K562 (cell line): Measurements from ENCODE around the gene RESP18. TPM values are rescaled to one million over a fixed set of nuclear protein-coding genes. Genes with fewer than 3 reads are reported as not detected.

Experiments used
- AFF1 ChIP-seq, 2 experiments: fragments of 450-650 bp; IDR thresholded peaks; 2 replicates each; pipeline ENCODE4 v1.6.1; 2018; ENCODE audit warnings: mild to moderate bottlenecking in 2 of 2, low read depth in 1 of 2; ENCODE audit not compliant: partially characterized antibody in 2 of 2
- CREB1 ChIP-seq, 2 experiments: sonication (generic) in 1 of 2; formaldehyde crosslinking in 1 of 2; IDR thresholded peaks; 2 replicates each; pipeline versions ENCODE4 v1.6.1 to v1.8.0; 2012 to 2022; ENCODE audit warnings: inconsistent platforms in 1 of 2, mild to moderate bottlenecking in 1 of 2, missing genetic modification reagents in 1 of 2, moderate library complexity in 1 of 2
- CREM ChIP-seq: IDR thresholded peaks from 2 replicates; pipeline ENCODE4 v1.6.1; 2014; ENCODE audit warnings: antibody characterized with exemption, low read depth
- ELK3 ChIP-seq: fragments of 450-650 bp; formaldehyde crosslinking; IDR thresholded peaks from 2 replicates; pipeline ENCODE4 v1.4.0; 2020; ENCODE audit warnings: mild to moderate bottlenecking
- GATA2 ChIP-seq: sonication (generic); formaldehyde crosslinking; IDR thresholded peaks from 2 replicates; pipeline ENCODE4 v1.4.0; 2020; ENCODE audit warnings: mild to moderate bottlenecking, missing genetic modification reagents
- HCFC1 ChIP-seq: IDR thresholded peaks from 2 replicates; pipeline ENCODE4 v1.6.1; 2012; ENCODE audit warnings: low read depth, low read length, improper control_type of control experiment
- HSF4 ChIP-seq: fragments of 250-450 bp; sonication (Bioruptor Pico); IDR thresholded peaks from 2 replicates; pipeline ENCODE4 v2.1.2; 2022; ENCODE audit warnings: mild to moderate bottlenecking, moderate library complexity, borderline replicate concordance
- JUND ChIP-seq, 2 experiments: IDR thresholded peaks; 2 replicates in 1 of 2; 3 replicates in 1 of 2; pipeline ENCODE4 v1.6.1; 2011; ENCODE audit warnings: borderline replicate concordance in 2 of 2, low read depth in 2 of 2, low read length in 2 of 2, improper control_type of control experiment in 1 of 2, missing biosample characterization in 1 of 2, missing genetic modification characterization in 1 of 2, missing genetic modification reagents in 1 of 2
- MEIS2 ChIP-seq: fragments of 450-650 bp; IDR thresholded peaks from 2 replicates; pipeline ENCODE4 v1.6.1; 2014; ENCODE audit warnings: mild to moderate bottlenecking; ENCODE audit not compliant: partially characterized antibody
- PKNOX1 ChIP-seq: fragments of 450-650 bp; IDR thresholded peaks from 2 replicates; pipeline ENCODE4 v1.6.1; 2016
- YY1 ChIP-seq, 3 experiments: IDR thresholded peaks; 2 replicates each; pipeline ENCODE4 v1.6.1; 2011; ENCODE audit warnings: low read length in 2 of 3, mild to moderate bottlenecking in 2 of 3, moderate library complexity in 2 of 3, borderline replicate concordance in 1 of 3, control low read depth in 1 of 3, low read depth in 1 of 3; ENCODE audit not compliant: insufficient read depth in 3 of 3, insufficient replicate concordance in 2 of 3, control insufficient read depth in 1 of 3, insufficient read length in 1 of 3; ENCODE audit errors: extremely low read depth in 1 of 3
- ZNF644 ChIP-seq: fragments of 200-800 bp; sonication (Bioruptor generic); IDR thresholded peaks from 2 replicates; pipeline ENCODE4 v1.6.1; 2016; ENCODE audit warnings: low read depth, missing genetic modification characterization, missing compliant biosample characterization
- ZNF766 ChIP-seq: fragments of 200-800 bp; sonication (Bioruptor generic); conservative IDR thresholded peaks from 2 replicates; pipeline ENCODE4 v1.6.1; 2016; ENCODE audit warnings: missing genetic modification characterization, missing compliant biosample characterization
- polyA plus RNA-seq, 8 experiments: library from polyadenylated mRNA; depleted of rRNA in 4 of 8; stranded (reverse) in 5 of 8; unstranded in 3 of 8; fragments of >200 nt; fragmentation: Nextera tagmentation in 2 of 8; fragmentation: Illumina TruSeq in 1 of 8; extraction: Ambion mirVana in 2 of 8; extraction: Trizol in 1 of 8; gene quantifications; 2 replicates each; pipeline versions ENCODE4 v1.2.1 to v1.2.3, GENCODE V29; 2011 to 2014; ENCODE audit warnings: inconsistent platforms in 1 of 8, missing spikeins in 1 of 8
- total RNA-seq, 7 experiments: library from RNA; depleted of rRNA in 6 of 7; stranded (reverse); fragments of >200 nt in 6 of 7; fragmentation: Illumina TruSeq in 2 of 7; extraction: Trizol in 2 of 7; gene quantifications; 2 replicates each; pipeline versions ENCODE4 v1.2.1 to v1.2.3, GENCODE V29; 2011 to 2021; ENCODE audit warnings: low replicate concordance in 1 of 7

Gene RESP18
- total and polyA plus RNA-seq, 9 of the 15 experiments (the other 6 are each of a cell fraction or from before 2014, with no cell fraction given) = not detected

- TF ChIP-seq ZNF766 (CRISPR knock-in tag) = peak; percentile 70
- peak; percentile 90 for TF ChIP-seq MEIS2
- TF ChIP-seq AFF1 (IDR thresholded peaks at IDR 0.05; ENCODE audit: low read depth in 1 of 2, partially characterized antibody in 2 of 2) = peak in 1 of 2 experiments; percentile 95
- TF ChIP-seq CREM = peak; percentile 83
- TF ChIP-seq ZNF644 = 0 out of 2 replicates have a peak, but pooled peaks have one; percentile 40
- peak; percentile 61 for TF ChIP-seq GATA2 (CRISPR knock-in tag)
- TF ChIP-seq JUND (IDR thresholded peaks at IDR 0.05; ENCODE audit: borderline replicate concordance, low read depth, low read length) = peak; percentile 30; the same call in 1 of the 2 replicates
- TF ChIP-seq JUND (tag; IDR thresholded peaks at IDR 0.05; ENCODE audit: borderline replicate concordance, low read depth, low read length) = no peak; the same call in 2 of the 3 replicates
- TF ChIP-seq CREB1 (IDR thresholded peaks at IDR 0.05) = no peak
- TF ChIP-seq CREB1 (CRISPR knock-in tag; IDR thresholded peaks at IDR 0.05) = peak; percentile 7; the same call in 1 of the 2 replicates
- no peak for TF ChIP-seq HSF4 (CRISPR knock-in tag)
- no peak for TF ChIP-seq ELK3 (CRISPR knock-in tag)
- peak in 2 of 3 experiments; percentile 51 to 75 for TF ChIP-seq YY1 (IDR thresholded peaks at IDR 0.05; ENCODE audit: borderline replicate concordance in 1 of 3, control insufficient read depth in 1 of 3, extremely low read depth in 1 of 3, insufficient read depth in 3 of 3, insufficient read length in 1 of 3, insufficient replicate concordance in 2 of 3, low read depth in 1 of 3, low read length in 2 of 3)
- peak; percentile 97 for TF ChIP-seq HCFC1
- TF ChIP-seq PKNOX1 = peak; percentile 87
- TF ChIP-seq, all 486 proteins: peak for 20
These were observed 46.6 kb downstream of the RESP18 start (continued) for GRCh38 chr2:219285894-219286425.
